A549 (cell line): Measurements from ENCODE around the gene IGSF5. TPM values are rescaled to one million over a fixed set of nuclear protein-coding genes. Genes with fewer than 3 reads are reported as not detected.

Experiments
- ATAC-seq, 2 experiments: fragments of 200-7000 bp in 1 of 2; fragments of >200 bp in 1 of 2; cut with Nextera tagmentation in 1 of 2; cut with Tn5 transposase in 1 of 2; 3 replicates each; pipeline versions ENCODE4 v1.8.0 to v1.9.1; 2018 to 2020; ENCODE audit warnings: mild to moderate bottlenecking in 1 of 2, moderate library complexity in 1 of 2
- CTCF ChIA-PET: fragments of 300-600 bp; sonication (Branson Sonifier 250); formaldehyde crosslinking; extraction: SDS; loops from one replicate; lab custom pipeline; 2021; ENCODE audit warnings: antibody characterized with exemption, inconsistent platforms; lab: Yijun Ruan, JAX
- POLR2A ChIA-PET: fragments of 350-600 bp; formaldehyde crosslinking; extraction: SDS; loops from one replicate; lab custom pipeline; 2021; ENCODE audit warnings: antibody characterized with exemption, inconsistent platforms; lab: Yijun Ruan, JAX
- DNase-seq, 2 experiments: peaks; one replicate each; pipeline versions ENCODE4 v3.0.0 to v3.0.0-alpha.2; 2011 to 2016; ENCODE audit warnings: low read depth in 1 of 2, low spot score in 1 of 2
- FAIRE-seq: peaks from 2 replicates; lab custom pipeline; 2011; peaks lifted over from hg19 to GRCh38; lab: Jason Lieb, UNC
- H3K27ac ChIP-seq, 2 experiments: fragments of >200 bp; sonication (Bioruptor Twin); formaldehyde crosslinking; 3 replicates each; pipeline ENCODE4 v1.5.1; 2016 to 2017
- H3K4me1 ChIP-seq: fragments of >200 bp; sonication (Bioruptor Twin); formaldehyde crosslinking; 3 replicates; pipeline ENCODE4 v1.6.1; 2016
- H3K4me2 ChIP-seq: fragments of >200 bp; sonication (Bioruptor Twin); formaldehyde crosslinking; 3 replicates; pipeline ENCODE4 v1.6.1; 2016
- H3K4me3 ChIP-seq: fragments of >200 bp; sonication (Bioruptor Twin); formaldehyde crosslinking; 3 replicates; pipeline ENCODE4 v1.5.1; 2016
- H3K9me3 ChIP-seq: fragments of >200 bp; sonication (Bioruptor Twin); formaldehyde crosslinking; 3 replicates; pipeline ENCODE4 v1.6.1; 2016
- CBX8 ChIP-seq: fragments of 200-600 bp; sonication (generic); IDR thresholded peaks from 2 replicates; pipeline ENCODE4 v1.6.1; 2016
- CEBPB ChIP-seq, 2 experiments: fragments of >200 bp in 1 of 2; sonication (Bioruptor Twin) in 1 of 2; formaldehyde crosslinking in 1 of 2; IDR thresholded peaks; 2 replicates each; pipeline ENCODE4 v1.6.1; 2012 to 2016
- CHD4 ChIP-seq: fragments of 200-600 bp; sonication (generic); IDR thresholded peaks from 2 replicates; pipeline ENCODE4 v1.6.1; 2016; ENCODE audit warnings: antibody characterized with exemption, mild to moderate bottlenecking, borderline replicate concordance
- EHF ChIP-seq: fragments of 250-450 bp; sonication (Bioruptor Pico); IDR thresholded peaks from 2 replicates; pipeline ENCODE4 v1.5.0; 2020; ENCODE audit warnings: mild to moderate bottlenecking
- EHMT2 ChIP-seq: fragments of 200-600 bp; sonication (generic); IDR thresholded peaks from 2 replicates; pipeline ENCODE4 v1.6.1; 2016; ENCODE audit warnings: antibody characterized with exemption, low read depth, mild to moderate bottlenecking, moderate library complexity
- EP300 ChIP-seq, 2 experiments: fragments of >200 bp; sonication (Bioruptor Twin); formaldehyde crosslinking; IDR thresholded peaks; 2 replicates in 1 of 2; 3 replicates in 1 of 2; pipeline ENCODE4 v1.6.1; 2016 to 2017
- ESRRA ChIP-seq: fragments of 150-350 bp; IDR thresholded peaks from 2 replicates; pipeline ENCODE4 v1.6.1; 2014; ENCODE audit warnings: mild to moderate bottlenecking, low read length, borderline replicate concordance
- FOXS1 ChIP-seq: fragments of 250-450 bp; sonication (Bioruptor Pico); IDR thresholded peaks from 2 replicates; pipeline ENCODE4 v1.5.0; 2020; ENCODE audit warnings: mild to moderate bottlenecking, moderate library complexity
- GATA3 ChIP-seq: IDR thresholded peaks from 2 replicates; pipeline ENCODE4 v1.6.1; 2012; ENCODE audit warnings: borderline replicate concordance
- HOXA7 ChIP-seq: fragments of 250-450 bp; sonication (Bioruptor Pico); IDR thresholded peaks from 2 replicates; pipeline ENCODE4 v1.5.0; 2020; ENCODE audit warnings: mild to moderate bottlenecking, moderate library complexity
- HOXB13 ChIP-seq: fragments of 250-450 bp; sonication (Bioruptor Pico); IDR thresholded peaks from 2 replicates; pipeline ENCODE4 v1.5.0; 2020; ENCODE audit warnings: low read depth, mild to moderate bottlenecking, moderate library complexity
- HOXB5 ChIP-seq: fragments of 250-450 bp; sonication (Bioruptor Pico); IDR thresholded peaks from 2 replicates; pipeline ENCODE4 v1.5.0; 2020; ENCODE audit warnings: mild to moderate bottlenecking, moderate library complexity
- MAFK ChIP-seq: fragments of 450-650 bp; IDR thresholded peaks from 2 replicates; pipeline ENCODE4 v1.6.1; 2014; ENCODE audit not compliant: partially characterized antibody
- MAZ ChIP-seq: fragments of 150-350 bp; IDR thresholded peaks from 2 replicates; pipeline ENCODE4 v1.6.1; 2014; ENCODE audit warnings: antibody characterized with exemption, low read depth, low read length, borderline replicate concordance
- NPAS2 ChIP-seq: fragments of 250-450 bp; sonication (Bioruptor Pico); IDR thresholded peaks from 2 replicates; pipeline ENCODE4 v1.8.0; 2022; ENCODE audit warnings: mild to moderate bottlenecking, moderate library complexity, borderline replicate concordance
- POLR2A ChIP-seq: IDR thresholded peaks from 2 replicates; pipeline ENCODE4 v1.6.1; 2012; ENCODE audit warnings: mild to moderate bottlenecking, low read length
- RCOR1 ChIP-seq: fragments of 150-350 bp; IDR thresholded peaks from 2 replicates; pipeline ENCODE4 v1.6.1; 2014; ENCODE audit warnings: antibody characterized with exemption, low read length, low read depth
- RFX5 ChIP-seq: fragments of 450-650 bp; IDR thresholded peaks from 2 replicates; pipeline ENCODE4 v1.7.1; 2014; ENCODE audit warnings: antibody characterized with exemption, mild to moderate bottlenecking, moderate library complexity
- SMC3 ChIP-seq: fragments of >200 bp; sonication (Bioruptor Twin); formaldehyde crosslinking; IDR thresholded peaks from 3 replicates; pipeline ENCODE4 v1.6.1; 2018; ENCODE audit warnings: inconsistent platforms
- TFCP2L1 ChIP-seq: fragments of 250-450 bp; sonication (Bioruptor Pico); IDR thresholded peaks from 2 replicates; pipeline ENCODE4 v1.5.0; 2021; ENCODE audit warnings: mild to moderate bottlenecking
- TP53 ChIP-seq: fragments of 250-450 bp; sonication (Bioruptor Pico); IDR thresholded peaks from 2 replicates; pipeline ENCODE4 v1.5.0; 2021; ENCODE audit warnings: mild to moderate bottlenecking, moderate library complexity
- ZNF302 ChIP-seq: fragments of 250-450 bp; sonication (Bioruptor Pico); IDR thresholded peaks from 2 replicates; pipeline ENCODE4 v1.9.0; 2021; ENCODE audit warnings: inconsistent platforms, mild to moderate bottlenecking, moderate library complexity
- ZSCAN20 ChIP-seq: fragments of 250-450 bp; sonication (Bioruptor Pico); IDR thresholded peaks from 2 replicates; pipeline ENCODE4 v1.8.0; 2022; ENCODE audit warnings: mild to moderate bottlenecking, moderate library complexity
- WGBS: methylation state at CpG from one replicate; pipeline ENCODE4 v1.1.6; 2017; ENCODE audit errors: missing lambda C conversion rate; 5-methylcytosine and 5-hydroxymethylcytosine counted together
- polyA plus RNA-seq, 4 experiments: library from polyadenylated mRNA; depleted of rRNA in 3 of 4; stranded (reverse); fragments of >200 nt; fragmentation: RNase III in 1 of 4; extraction: RNeasy Plus Mini Kit Qiagen cat#74134 plus additional on column Dnase treatment in 1 of 4; gene quantifications; 2 replicates in 3 of 4; 3 replicates in 1 of 4; pipeline ENCODE4 v1.2.3, GENCODE V29; 2011 to 2017
- TF ChIP-seq, protein P1 (sequence below): IDR thresholded peaks from 2 replicates; pipeline ENCODE4 v1.6.1; 2012; ENCODE audit warnings: low read depth, borderline replicate concordance
- TF ChIP-seq, protein P2 (sequence below): fragments of 250-450 bp; sonication (Bioruptor Pico); IDR thresholded peaks from 2 replicates; pipeline ENCODE4 v1.5.0; 2020; ENCODE audit warnings: low read depth, mild to moderate bottlenecking, moderate library complexity
- TF ChIP-seq, protein P3 (sequence below): IDR thresholded peaks from 2 replicates; pipeline ENCODE4 v1.6.1; 2012
- TF ChIP-seq, protein P4 (sequence below): fragments of >200 bp; sonication (Bioruptor Twin); formaldehyde crosslinking; IDR thresholded peaks from 2 replicates; pipeline ENCODE4 v1.6.1; 2016
- TF ChIP-seq, protein P5 (sequence below): fragments of 450-650 bp; IDR thresholded peaks from 2 replicates; pipeline ENCODE4 v1.6.1; 2014; ENCODE audit warnings: antibody characterized with exemption
- TF ChIP-seq, protein P6 (sequence below): fragments of 150-350 bp; IDR thresholded peaks from 2 replicates; pipeline ENCODE4 v1.6.1; 2014; ENCODE audit warnings: low read depth, mild to moderate bottlenecking, low read length

IGSF5 gene
- polyA plus RNA-seq, 2 of the 4 experiments (the other 2 are of a cell fraction): not detected

DNA sequence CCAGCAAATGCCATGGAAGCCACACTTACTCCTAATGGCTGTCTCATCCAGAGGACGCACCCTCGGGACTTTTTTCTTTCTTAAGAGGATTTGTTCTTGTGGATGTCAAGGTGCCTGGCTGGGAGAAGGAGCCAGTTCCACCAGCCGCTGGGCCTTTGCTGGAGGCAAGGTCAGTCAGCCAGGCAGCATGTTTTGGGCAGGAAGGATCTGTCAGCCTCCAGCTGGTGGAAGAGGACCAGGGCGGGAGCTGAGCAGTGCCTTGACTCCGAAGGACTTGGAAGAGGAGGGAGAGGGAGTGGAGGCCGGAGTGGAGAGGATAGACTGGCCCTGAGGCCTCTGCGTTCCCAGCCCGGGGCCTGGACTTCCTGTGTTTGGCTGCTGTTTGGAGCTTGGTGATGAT is 5.7 kb downstream of the IGSF5 start (continued):
- TF ChIP-seq EHF (CRISPR knock-in tag) (no peak), SMC3 (no peak), HOXB13 (no peak), HOXB5 (CRISPR knock-in tag) (no peak)

DNA sequence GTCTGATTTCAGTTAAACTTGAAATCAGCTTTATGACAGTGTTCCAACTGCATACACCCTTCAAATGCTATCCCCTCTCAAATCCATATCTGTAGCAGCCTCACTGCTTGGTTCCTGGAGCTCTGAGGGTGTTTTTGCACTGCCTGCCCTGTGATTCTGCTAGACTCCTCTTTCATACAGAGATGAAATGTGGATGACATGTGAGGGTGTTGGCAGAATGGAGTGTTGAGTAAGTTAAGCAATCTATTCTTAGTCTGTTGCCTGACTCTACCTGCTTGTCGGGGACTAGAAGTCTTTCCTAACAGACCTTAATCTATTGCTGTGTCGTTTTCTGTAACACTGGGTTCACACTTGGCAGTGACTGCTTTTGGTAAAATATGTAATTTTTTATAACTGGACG is 9.8 kb downstream of the IGSF5 start:
- TF ChIP-seq EP300 (IDR thresholded peaks at IDR 0.05) (no peak), TFCP2L1 (CRISPR knock-in tag) (no peak), HOXA7 (CRISPR knock-in tag) (no peak), ZSCAN20 (CRISPR knock-in tag) (no peak), POLR2A (no peak), TP53 (no peak), RCOR1 (no peak), EHMT2 (no peak), FOXS1 (no peak), ZNF302 (no peak), GATA3 (no peak), ESRRA (no peak)
- TF ChIP-seq, protein P1, sequence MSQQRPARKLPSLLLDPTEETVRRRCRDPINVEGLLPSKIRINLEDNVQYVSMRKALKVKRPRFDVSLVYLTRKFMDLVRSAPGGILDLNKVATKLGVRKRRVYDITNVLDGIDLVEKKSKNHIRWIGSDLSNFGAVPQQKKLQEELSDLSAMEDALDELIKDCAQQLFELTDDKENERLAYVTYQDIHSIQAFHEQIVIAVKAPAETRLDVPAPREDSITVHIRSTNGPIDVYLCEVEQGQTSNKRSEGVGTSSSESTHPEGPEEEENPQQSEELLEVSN: no peak
- TF ChIP-seq, protein P2, sequence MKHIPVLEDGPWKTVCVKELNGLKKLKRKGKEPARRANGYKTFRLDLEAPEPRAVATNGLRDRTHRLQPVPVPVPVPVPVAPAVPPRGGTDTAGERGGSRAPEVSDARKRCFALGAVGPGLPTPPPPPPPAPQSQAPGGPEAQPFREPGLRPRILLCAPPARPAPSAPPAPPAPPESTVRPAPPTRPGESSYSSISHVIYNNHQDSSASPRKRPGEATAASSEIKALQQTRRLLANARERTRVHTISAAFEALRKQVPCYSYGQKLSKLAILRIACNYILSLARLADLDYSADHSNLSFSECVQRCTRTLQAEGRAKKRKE (CRISPR knock-in tag): no peak
- TF ChIP-seq, protein P3, sequence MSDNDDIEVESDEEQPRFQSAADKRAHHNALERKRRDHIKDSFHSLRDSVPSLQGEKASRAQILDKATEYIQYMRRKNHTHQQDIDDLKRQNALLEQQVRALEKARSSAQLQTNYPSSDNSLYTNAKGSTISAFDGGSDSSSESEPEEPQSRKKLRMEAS: no peak
- TF ChIP-seq, protein P4, sequence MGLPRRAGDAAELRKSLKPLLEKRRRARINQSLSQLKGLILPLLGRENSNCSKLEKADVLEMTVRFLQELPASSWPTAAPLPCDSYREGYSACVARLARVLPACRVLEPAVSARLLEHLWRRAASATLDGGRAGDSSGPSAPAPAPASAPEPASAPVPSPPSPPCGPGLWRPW: no peak
- DNase-seq: no peak
- ATAC-seq: no peak
- CTCF ChIA-PET: no interaction called here
- 2% methylated on average over 3 of the region's 3 CpGs for WGBS
- Histone ChIP-seq H3K9me3 (0 out of 3 replicates have a peak, but pooled peaks cover 3% of the 10 kb centered on the region), H3K27ac (no peak overlapping the region), H3K4me1 (no peaks in the 10 kb centered on the region), H3K4me2 (no peak overlapping the region), H3K4me3 (no peak overlapping the region)
- no peak for FAIRE-seq
- POLR2A ChIA-PET: no interaction called here

DNA sequence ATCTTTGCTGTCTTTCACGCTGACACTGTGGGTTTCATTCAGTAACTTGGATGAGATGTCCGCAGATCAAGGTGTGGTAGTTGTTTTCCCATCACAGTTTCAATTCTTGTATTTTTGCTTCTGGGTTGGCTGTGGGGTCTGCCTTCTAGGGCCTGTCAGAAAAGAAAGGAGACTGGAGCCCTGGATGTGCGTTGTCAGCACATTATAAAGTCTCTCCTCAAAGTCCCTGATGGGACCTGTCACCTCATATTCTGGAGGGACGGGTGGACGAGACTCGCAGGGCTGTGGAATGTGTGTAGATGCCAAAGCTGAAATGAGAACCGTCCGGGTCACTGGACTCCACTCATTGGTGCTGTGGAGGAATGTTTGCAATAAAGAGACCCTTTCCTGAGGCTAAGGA is 11.3 kb downstream of the IGSF5 start:
- POLR2A ChIA-PET: no interaction called here
- FAIRE-seq: no peak

DNA sequence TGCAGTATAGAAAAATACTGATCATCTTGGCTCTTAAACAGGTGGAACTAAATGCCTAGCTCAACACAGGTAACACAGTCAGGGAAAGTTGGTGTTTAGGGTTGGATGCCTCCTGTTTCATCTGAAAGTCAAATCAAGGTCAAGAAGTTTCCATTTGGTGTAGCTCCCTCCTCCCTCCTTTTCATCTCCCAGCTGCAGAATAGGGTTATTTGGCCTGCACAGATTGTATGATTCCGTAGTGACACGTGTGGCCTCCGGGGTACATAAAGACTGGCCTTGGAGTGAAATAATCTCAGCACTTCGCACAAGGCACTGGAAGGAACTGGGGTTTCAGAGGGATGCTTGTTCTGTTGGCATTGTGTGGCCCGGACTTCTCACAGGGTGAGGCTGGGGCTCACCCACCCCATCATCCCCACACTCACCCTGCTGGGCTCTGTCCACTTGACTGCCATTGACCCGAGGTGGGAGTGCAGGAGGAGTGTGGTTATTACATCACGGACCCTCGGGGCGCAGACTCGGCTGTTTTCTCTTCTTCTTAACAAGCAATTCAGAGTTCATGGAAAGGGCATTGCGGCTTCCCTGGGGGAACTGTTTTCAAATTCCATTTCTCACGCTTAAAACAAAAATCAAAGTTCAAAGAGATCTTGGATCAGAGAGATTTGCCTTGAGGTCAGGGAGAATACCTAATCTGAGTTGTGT is 18.4 kb downstream of the IGSF5 start:
- ATAC-seq: no peak
- WGBS: 32% methylated on average over 11 of the region's 12 CpGs
- Histone ChIP-seq H3K4me3 (no peak overlapping the region), H3K27ac (no peak overlapping the region), H3K4me1 (no peaks in the 10 kb centered on the region), H3K9me3 (no peaks in the 10 kb centered on the region), H3K4me2 (no peak overlapping the region)
- ChIA-PET CTCF (no interaction called here), POLR2A (no interaction called here)
- TF ChIP-seq HOXA7 (CRISPR knock-in tag) (no peak), CBX8 (no peak), CEBPB (IDR thresholded peaks at IDR 0.05) (no peak), RFX5 (no peak), NPAS2 (CRISPR knock-in tag) (no peak), SMC3 (no peak), MAZ (no peak), ZSCAN20 (CRISPR knock-in tag) (no peak)
- TF ChIP-seq, protein P5, sequence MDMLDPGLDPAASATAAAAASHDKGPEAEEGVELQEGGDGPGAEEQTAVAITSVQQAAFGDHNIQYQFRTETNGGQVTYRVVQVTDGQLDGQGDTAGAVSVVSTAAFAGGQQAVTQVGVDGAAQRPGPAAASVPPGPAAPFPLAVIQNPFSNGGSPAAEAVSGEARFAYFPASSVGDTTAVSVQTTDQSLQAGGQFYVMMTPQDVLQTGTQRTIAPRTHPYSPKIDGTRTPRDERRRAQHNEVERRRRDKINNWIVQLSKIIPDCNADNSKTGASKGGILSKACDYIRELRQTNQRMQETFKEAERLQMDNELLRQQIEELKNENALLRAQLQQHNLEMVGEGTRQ: no peak
- TF ChIP-seq, protein P6, sequence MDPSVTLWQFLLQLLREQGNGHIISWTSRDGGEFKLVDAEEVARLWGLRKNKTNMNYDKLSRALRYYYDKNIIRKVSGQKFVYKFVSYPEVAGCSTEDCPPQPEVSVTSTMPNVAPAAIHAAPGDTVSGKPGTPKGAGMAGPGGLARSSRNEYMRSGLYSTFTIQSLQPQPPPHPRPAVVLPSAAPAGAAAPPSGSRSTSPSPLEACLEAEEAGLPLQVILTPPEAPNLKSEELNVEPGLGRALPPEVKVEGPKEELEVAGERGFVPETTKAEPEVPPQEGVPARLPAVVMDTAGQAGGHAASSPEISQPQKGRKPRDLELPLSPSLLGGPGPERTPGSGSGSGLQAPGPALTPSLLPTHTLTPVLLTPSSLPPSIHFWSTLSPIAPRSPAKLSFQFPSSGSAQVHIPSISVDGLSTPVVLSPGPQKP: no peak
- no peak for FAIRE-seq
- DNase-seq: no peak

More for the DNA sequence above, 11.3 kb downstream of the IGSF5 start:
- H3K4me2 ChIP-seq: no peak overlapping the region
- H3K9me3 ChIP-seq: 0 out of 3 replicates have a peak, but pooled peaks cover 3% of the 10 kb centered on the region
- CTCF ChIA-PET: no interaction called here
- WGBS: 38% methylated on average over 6 of the region's 8 CpGs
- DNase-seq (no peak), ATAC-seq (no peak)
- no peak overlapping the region for H3K4me3 ChIP-seq
- H3K4me1 ChIP-seq: no peaks in the 10 kb centered on the region
- H3K27ac ChIP-seq: no peak overlapping the region
- TF ChIP-seq CHD4 (no peak), MAFK (peak; percentile 44)
- TF ChIP-seq, all 56 proteins: peak for 1
